ENCODE data around the gene ARPC1A.
"Not testable (repeated sequence)": the region's sequence is repeated elsewhere in the genome, so short reads cannot be mapped to it uniquely, and the experiment has no call there.

Gene ARPC1A

GRCh38 chr7:99410635-99411034, 84.9 kb downstream of the ARPC1A start:
- no peak for DNase-seq

GRCh38 chr7:99415513-99416127, 89.9 kb downstream of the ARPC1A start:
- not testable (repeated sequence) for DNase-seq
